Right renal pelvis (tissue), 4 donors: ENCODE results near the gene KLHL30. TPM values are rescaled to one million over a fixed set of nuclear protein-coding genes. Genes with fewer than 3 reads are reported as not detected.
A peak's percentile ranks its signal among the peaks of the same experiment; 100 is the strongest.

ENCODE experiments used
- DNase-seq, 4 donors: peaks; one replicate each; pipeline ENCODE4 v3.0.0-alpha.2; 2013; ENCODE audit warnings: low read depth in 4 of 4, low spot score in 3 of 4, missing footprints in 1 of 4
- polyA plus RNA-seq, 4 donors: library from polyadenylated mRNA; unstranded; fragments of 120-200 nt; gene quantifications; one replicate each; pipeline ENCODE4 v1.2.1, GENCODE V29; 2013; ENCODE audit not compliant: insufficient read length in 4 of 4

Gene KLHL30
- polyA plus RNA-seq, 4 donors, result 0.17 to 0.47 (median 0.33) TPM

- no peak for DNase-seq
Observed at GRCh38 chr2:238159071-238159539, 20.6 kb downstream of the KLHL30 start.

GRCh38 chr2:238159661-238160205 lies 21.3 kb downstream of the KLHL30 start:
- no peak for DNase-seq

GRCh38 chr2:238160206-238161129 lies 22.0 kb downstream of the KLHL30 start:
- no peak for DNase-seq

- DNase-seq, result no peak
Observed at GRCh38 chr2:238161291-238162051, 23.0 kb downstream of the KLHL30 start.

GRCh38 chr2:238162251-238162845 lies 23.9 kb downstream of the KLHL30 start:
- no peak for DNase-seq

GRCh38 chr2:238162846-238163441 lies 24.5 kb downstream of the KLHL30 start:
- no peak for DNase-seq

- no peak for DNase-seq
Observed at GRCh38 chr2:238163481-238164198, 25.2 kb downstream of the KLHL30 start.

GRCh38 chr2:238164906-238165287 lies 26.4 kb downstream of the KLHL30 start:
- no peak for DNase-seq

GRCh38 chr2:238165288-238165921 lies 26.9 kb downstream of the KLHL30 start:
- DNase-seq, result no peak

GRCh38 chr2:238166391-238167343 lies 28.2 kb downstream of the KLHL30 start:
- no peak for DNase-seq

- no peak for DNase-seq
Observed at GRCh38 chr2:238167344-238167715, 28.9 kb downstream of the KLHL30 start.

GRCh38 chr2:238167761-238168160 lies 29.3 kb downstream of the KLHL30 start:
- DNase-seq, result no peak

GRCh38 chr2:238168196-238169047 lies 30.0 kb downstream of the KLHL30 start:
- no peak for DNase-seq

- no peak for DNase-seq
Observed at GRCh38 chr2:238169048-238169707, 30.7 kb downstream of the KLHL30 start.

- peak in 1 of 4 donors; percentile 48 for DNase-seq
Observed at GRCh38 chr2:238169708-238170251, 31.3 kb downstream of the KLHL30 start.

GRCh38 chr2:238170386-238171071 lies 32.1 kb downstream of the KLHL30 start:
- no peak for DNase-seq
